ENCODE data around the gene NRG3.

Gene NRG3

DNA sequence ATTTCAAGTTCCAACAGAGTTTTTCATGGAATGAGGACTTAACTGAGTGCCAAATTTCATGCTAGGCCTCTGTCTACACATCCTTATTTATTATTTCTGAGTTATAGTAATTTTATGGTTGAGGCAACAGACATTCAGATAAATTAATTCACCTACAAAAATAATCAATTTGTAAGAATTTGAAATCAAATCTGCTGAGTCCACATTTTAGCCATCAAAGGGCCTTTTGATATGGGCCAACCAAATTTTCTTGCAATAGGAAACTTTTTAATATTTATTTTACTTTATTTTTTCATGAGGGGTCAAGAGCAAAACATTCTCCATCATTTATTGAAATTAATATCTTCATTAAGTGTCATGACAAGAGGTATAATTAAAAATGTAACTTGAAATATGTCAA is 875.5 kb downstream of the NRG3 start:
- H3K36me3 ChIP-seq (ENCODE audit: insufficient read depth, low read length) = no peaks in the 10 kb centered on the region
- TF ChIP-seq FOXP2 (optimal IDR thresholded peaks at IDR 0.05; ENCODE audit: control extremely low read depth, extremely low read length, insufficient read depth) (no peak), EZH2 (IDR thresholded peaks at IDR 0.05) (no peak), POLR2AphosphoS5 (IDR thresholded peaks at IDR 0.05; ENCODE audit: borderline replicate concordance, low read depth, low read length) (no peak)
- H3K4me3 ChIP-seq = no peak overlapping the region
- H3K27ac ChIP-seq = no peak overlapping the region
- no peak for DNase-seq (ENCODE audit: low read depth, low spot score)
- no peak overlapping the region for H3K9ac ChIP-seq (ENCODE audit: insufficient read length)
- H3K9me3 ChIP-seq (ENCODE audit: low read depth, low read length) = no peaks in the 10 kb centered on the region

DNA sequence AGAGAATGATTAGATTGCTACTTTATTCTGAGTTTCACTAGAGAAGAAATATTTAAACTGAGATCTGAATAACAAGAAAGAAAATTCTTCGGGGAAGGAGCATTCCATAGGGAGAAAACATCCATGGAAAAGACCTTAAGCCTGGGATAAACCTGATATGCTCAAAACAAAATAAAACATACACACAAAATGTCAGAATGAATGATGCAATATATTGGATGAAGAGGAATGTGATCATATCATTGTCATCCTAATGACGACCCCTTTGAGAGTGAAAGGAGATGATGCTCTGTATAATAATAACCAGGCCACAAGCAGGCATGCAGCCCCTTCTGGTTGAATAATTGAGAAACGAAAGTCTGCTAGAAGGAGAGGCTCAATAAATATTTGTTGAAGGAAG is 882.4 kb downstream of the NRG3 start:
- Histone ChIP-seq H3K9ac (ENCODE audit: insufficient read length) (no peak overlapping the region), H3K27ac (no peak overlapping the region), H3K36me3 (ENCODE audit: insufficient read depth, low read length) (no peaks in the 10 kb centered on the region), H3K9me3 (ENCODE audit: low read depth, low read length) (no peaks in the 10 kb centered on the region), H3K4me3 (no peak overlapping the region)
- no peak for DNase-seq (ENCODE audit: low read depth, low spot score)
- TF ChIP-seq POLR2AphosphoS5 (IDR thresholded peaks at IDR 0.05; ENCODE audit: borderline replicate concordance, low read depth, low read length) (no peak), EZH2 (IDR thresholded peaks at IDR 0.05) (no peak), FOXP2 (optimal IDR thresholded peaks at IDR 0.05; ENCODE audit: control extremely low read depth, extremely low read length, insufficient read depth) (no peak)

DNA sequence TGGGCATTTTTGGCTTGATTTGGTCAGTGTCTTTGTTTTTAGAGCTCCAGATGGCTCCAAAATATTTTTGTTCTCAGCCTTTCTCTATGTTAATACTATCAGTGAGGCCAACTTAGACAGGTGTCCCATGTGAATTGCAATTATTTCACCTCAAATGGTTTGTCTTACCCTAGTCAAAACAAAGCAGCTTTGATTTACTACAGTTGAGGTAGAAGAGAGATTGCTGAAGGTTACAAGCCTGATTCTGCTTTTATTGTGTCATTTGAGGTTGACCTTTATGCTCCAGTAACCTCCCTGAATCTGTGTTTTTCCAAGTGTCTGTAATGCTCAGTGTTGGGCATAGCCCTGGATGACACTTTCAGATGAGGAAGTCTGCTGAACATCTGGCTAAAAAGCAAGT is 882.9 kb downstream of the NRG3 start:
- no peak overlapping the region for H3K27ac ChIP-seq
- no peak for DNase-seq (ENCODE audit: low read depth, low spot score)

DNA sequence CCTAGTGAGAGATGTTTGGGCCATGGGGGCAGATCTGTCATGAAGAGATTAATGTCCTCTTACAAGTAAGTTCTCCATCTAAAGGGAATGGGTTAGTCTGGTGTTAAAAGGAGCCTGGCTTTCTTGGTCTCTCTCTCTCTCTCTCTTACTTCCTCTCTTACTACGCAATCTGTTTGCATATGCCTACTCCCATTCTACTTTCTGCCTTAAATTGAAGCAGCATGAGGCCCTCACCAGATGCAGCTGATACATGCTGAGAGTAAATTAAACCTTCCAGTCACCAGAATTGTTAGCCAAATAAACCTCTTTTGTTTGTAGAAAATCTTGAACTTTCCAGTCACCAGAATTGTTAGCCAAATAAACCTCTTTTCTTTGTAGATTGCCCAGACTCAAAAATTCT is 884.1 kb downstream of the NRG3 start:
- Histone ChIP-seq H3K9ac (ENCODE audit: insufficient read length) (no peak overlapping the region), H3K9me3 (ENCODE audit: low read depth, low read length) (no peaks in the 10 kb centered on the region), H3K27ac (no peak overlapping the region), H3K36me3 (ENCODE audit: insufficient read depth, low read length) (no peaks in the 10 kb centered on the region), H3K4me3 (no peak overlapping the region)
- TF ChIP-seq FOXP2 (optimal IDR thresholded peaks at IDR 0.05; ENCODE audit: control extremely low read depth, extremely low read length, insufficient read depth) (no peak), EZH2 (IDR thresholded peaks at IDR 0.05) (no peak), POLR2AphosphoS5 (IDR thresholded peaks at IDR 0.05; ENCODE audit: borderline replicate concordance, low read depth, low read length) (no peak)
- DNase-seq (ENCODE audit: low read depth, low spot score) = no peak

More for the DNA sequence above, 882.9 kb downstream of the NRG3 start:
- Histone ChIP-seq H3K9me3 (ENCODE audit: low read depth, low read length) (no peaks in the 10 kb centered on the region), H3K9ac (ENCODE audit: insufficient read length) (no peak overlapping the region), H3K36me3 (ENCODE audit: insufficient read depth, low read length) (no peaks in the 10 kb centered on the region), H3K4me3 (no peak overlapping the region)
- TF ChIP-seq FOXP2 (optimal IDR thresholded peaks at IDR 0.05; ENCODE audit: control extremely low read depth, extremely low read length, insufficient read depth) = no peak
- TF ChIP-seq EZH2 (IDR thresholded peaks at IDR 0.05) = no peak
- TF ChIP-seq POLR2AphosphoS5 (IDR thresholded peaks at IDR 0.05; ENCODE audit: borderline replicate concordance, low read depth, low read length) = no peak

DNA sequence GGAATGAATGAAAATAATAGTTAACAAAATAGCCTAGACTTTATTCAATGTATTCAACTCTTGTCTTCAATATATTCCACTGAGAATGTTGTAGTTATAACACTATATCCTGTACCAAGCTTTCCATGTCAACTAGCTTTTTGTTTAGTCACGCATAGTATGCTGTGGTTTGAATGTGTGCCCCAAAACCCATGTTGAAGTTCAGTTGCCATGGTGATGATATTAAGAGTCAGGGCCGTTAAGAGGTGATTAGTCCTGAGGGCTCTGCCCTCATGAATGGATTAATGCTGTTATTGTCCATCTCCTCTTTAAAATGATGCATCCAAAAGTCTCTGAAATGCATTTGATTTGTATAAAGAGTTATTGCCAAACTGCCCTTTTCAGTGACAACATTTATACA is 887.6 kb downstream of the NRG3 start:
- TF ChIP-seq POLR2AphosphoS5 (IDR thresholded peaks at IDR 0.05; ENCODE audit: borderline replicate concordance, low read depth, low read length) (no peak), FOXP2 (optimal IDR thresholded peaks at IDR 0.05; ENCODE audit: control extremely low read depth, extremely low read length, insufficient read depth) (no peak), EZH2 (IDR thresholded peaks at IDR 0.05) (no peak)
- no peak overlapping the region for H3K27ac ChIP-seq
- no peak for DNase-seq (ENCODE audit: low read depth, low spot score)
- no peaks in the 10 kb centered on the region for H3K36me3 ChIP-seq (ENCODE audit: insufficient read depth, low read length)
- H3K9ac ChIP-seq (ENCODE audit: insufficient read length) = no peak overlapping the region
- H3K9me3 ChIP-seq (ENCODE audit: low read depth, low read length) = no peaks in the 10 kb centered on the region
- no peak overlapping the region for H3K4me3 ChIP-seq

DNA sequence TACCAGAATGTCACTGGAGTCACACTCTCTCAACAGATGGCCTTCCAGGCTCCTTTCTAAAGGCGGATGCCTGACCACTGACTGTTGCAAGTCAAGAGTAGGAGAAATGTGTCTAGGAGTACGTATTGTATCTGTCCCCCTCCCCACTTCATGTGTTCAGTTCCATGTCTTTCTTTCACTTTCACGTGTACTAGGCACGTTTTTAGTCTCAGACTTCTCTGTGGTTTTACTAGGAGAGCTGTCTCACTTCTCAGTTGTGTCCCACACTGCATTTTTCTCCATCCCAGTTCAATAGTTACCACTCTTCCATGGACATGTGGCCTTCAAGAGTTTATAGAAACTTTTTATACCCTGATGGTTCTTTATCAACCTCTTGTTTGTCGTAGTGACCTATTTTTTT is 893.0 kb downstream of the NRG3 start:
- Histone ChIP-seq H3K4me3 (no peak overlapping the region), H3K9me3 (ENCODE audit: low read depth, low read length) (no peaks in the 10 kb centered on the region), H3K9ac (ENCODE audit: insufficient read length) (no peak overlapping the region), H3K36me3 (ENCODE audit: insufficient read depth, low read length) (no peaks in the 10 kb centered on the region), H3K27ac (no peak overlapping the region)
- TF ChIP-seq EZH2 (IDR thresholded peaks at IDR 0.05) (no peak), FOXP2 (optimal IDR thresholded peaks at IDR 0.05; ENCODE audit: control extremely low read depth, extremely low read length, insufficient read depth) (no peak), POLR2AphosphoS5 (IDR thresholded peaks at IDR 0.05; ENCODE audit: borderline replicate concordance, low read depth, low read length) (no peak)
- no peak for DNase-seq (ENCODE audit: low read depth, low spot score)

DNA sequence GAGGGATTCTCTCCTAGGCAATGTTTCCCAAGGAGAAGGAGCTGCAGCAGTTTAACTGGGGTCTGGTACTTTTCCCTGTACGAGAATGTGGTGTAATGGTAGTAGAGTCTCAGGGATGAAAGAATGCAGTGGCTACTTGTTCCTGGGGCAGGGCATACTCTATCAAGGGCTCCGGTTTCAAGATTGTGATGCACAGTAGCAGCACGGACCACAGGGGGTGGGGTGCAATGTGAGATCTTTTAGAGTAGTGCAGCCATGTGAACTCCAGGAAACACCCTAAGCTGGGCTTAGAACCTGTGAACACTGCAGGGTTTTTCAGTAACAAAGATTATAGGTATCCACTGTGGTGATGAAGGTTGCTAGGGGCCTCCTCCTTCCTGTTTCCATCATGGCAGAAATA is 903.9 kb downstream of the NRG3 start:
- Histone ChIP-seq H3K36me3 (ENCODE audit: insufficient read depth, low read length) (no peaks in the 10 kb centered on the region), H3K27ac (no peak overlapping the region), H3K9ac (ENCODE audit: insufficient read length) (no peak overlapping the region), H3K9me3 (ENCODE audit: low read depth, low read length) (no peaks in the 10 kb centered on the region), H3K4me3 (no peak overlapping the region)
- no peak for DNase-seq (ENCODE audit: low read depth, low spot score)
- TF ChIP-seq EZH2 (IDR thresholded peaks at IDR 0.05) (no peak), FOXP2 (optimal IDR thresholded peaks at IDR 0.05; ENCODE audit: control extremely low read depth, extremely low read length, insufficient read depth) (no peak)

DNA sequence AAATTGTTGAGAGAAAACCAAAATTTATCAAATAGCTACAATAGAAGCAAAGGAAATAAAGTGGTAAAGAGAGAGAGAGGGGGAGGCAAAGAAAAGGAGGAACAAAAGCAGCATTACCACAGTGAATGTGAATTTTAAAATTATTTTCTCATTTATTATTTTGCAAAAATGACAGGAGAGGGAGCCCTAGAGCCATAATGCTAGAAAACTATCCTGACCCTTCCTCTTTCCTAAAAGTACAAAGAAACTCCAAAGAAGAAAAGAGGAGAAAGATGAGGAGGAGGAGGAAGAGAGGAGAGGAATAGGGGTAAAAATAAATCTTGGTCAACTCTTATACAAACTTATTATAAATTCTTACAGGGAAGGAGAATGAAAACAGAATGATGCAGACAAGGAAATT is 921.5 kb downstream of the NRG3 start:
- H3K27ac ChIP-seq = no peak overlapping the region
- no peak for TF ChIP-seq POLR2AphosphoS5 (IDR thresholded peaks at IDR 0.05; ENCODE audit: borderline replicate concordance, low read depth, low read length)
- TF ChIP-seq FOXP2 (optimal IDR thresholded peaks at IDR 0.05; ENCODE audit: control extremely low read depth, extremely low read length, insufficient read depth) = no peak
- no peak for TF ChIP-seq EZH2 (IDR thresholded peaks at IDR 0.05)
- H3K4me3 ChIP-seq = no peak overlapping the region
- H3K9ac ChIP-seq (ENCODE audit: insufficient read length) = no peak overlapping the region
- H3K9me3 ChIP-seq (ENCODE audit: low read depth, low read length) = no peaks in the 10 kb centered on the region
- no peak for DNase-seq (ENCODE audit: low read depth, low spot score)
- H3K36me3 ChIP-seq (ENCODE audit: insufficient read depth, low read length) = no peaks in the 10 kb centered on the region

DNA sequence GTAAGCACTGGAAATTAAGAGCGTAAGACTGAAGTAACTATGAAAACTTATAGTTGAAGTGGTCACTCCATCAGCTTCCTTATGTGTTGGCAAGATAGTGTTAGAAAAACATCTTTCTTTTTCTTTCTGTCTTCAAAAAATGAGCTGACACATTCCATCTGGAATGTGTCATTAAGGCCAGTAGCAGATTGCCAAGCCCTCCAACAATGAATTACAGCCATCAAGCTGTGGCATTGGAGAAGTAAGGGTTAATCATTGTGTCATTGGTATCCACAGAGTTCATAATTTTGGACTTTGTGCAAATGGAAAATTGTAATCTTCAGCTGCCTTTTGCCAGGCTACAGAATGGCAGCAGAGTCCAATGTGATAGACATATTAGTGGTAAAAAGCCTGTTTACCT is 926.3 kb downstream of the NRG3 start:
- Histone ChIP-seq H3K9ac (ENCODE audit: insufficient read length) (no peak overlapping the region), H3K9me3 (ENCODE audit: low read depth, low read length) (no peaks in the 10 kb centered on the region), H3K27ac (no peak overlapping the region), H3K36me3 (ENCODE audit: insufficient read depth, low read length) (no peaks in the 10 kb centered on the region), H3K4me3 (no peak overlapping the region)
- no peak for DNase-seq (ENCODE audit: low read depth, low spot score)
- TF ChIP-seq FOXP2 (optimal IDR thresholded peaks at IDR 0.05; ENCODE audit: control extremely low read depth, extremely low read length, insufficient read depth) = no peak
- TF ChIP-seq POLR2AphosphoS5 (IDR thresholded peaks at IDR 0.05; ENCODE audit: borderline replicate concordance, low read depth, low read length) = no peak
- no peak for TF ChIP-seq EZH2 (IDR thresholded peaks at IDR 0.05)

Measured in SK-N-MC (cell line).